AG04449 (cell line): ENCODE data around the gene CD151.

Source experiments
- CTCF ChIA-PET: fragments of 350-600 bp; formaldehyde crosslinking; extraction: SDS; loops from one replicate; lab custom pipeline; 2021; ENCODE audit warnings: antibody characterized with exemption; lab: Yijun Ruan, JAX
- POLR2A ChIA-PET: fragments of 400-600, 350-600 bp; formaldehyde crosslinking; extraction: SDS; loops from one replicate; lab custom pipeline; 2020; ENCODE audit warnings: antibody characterized with exemption, inconsistent platforms; lab: Yijun Ruan, JAX
- DNase-seq: peaks from one replicate; pipeline ENCODE4 v3.0.0-alpha.2; 2010; ENCODE audit warnings: low read depth, low spot score
- H3K4me3 ChIP-seq: 2 replicates; pipeline ENCODE4 v1.5.1; 2011; ENCODE audit warnings: low read depth, mild to moderate bottlenecking, control low read depth, low read length
- TF ChIP-seq, protein P1 (sequence below): IDR thresholded peaks from one replicate; pipeline ENCODE4 v1.5.1; 2011; ENCODE audit warnings: mild to moderate bottlenecking, moderate library complexity, low read length, control low read depth, inconsistent platforms; ENCODE audit not compliant: insufficient read depth; ENCODE audit errors: missing control alignments

CD151 gene

GRCh38 chr11:812390-812789 lies 20.4 kb upstream of the CD151 start:
- no peak overlapping the region for H3K4me3 ChIP-seq
- CTCF ChIA-PET, result interaction anchor here (0.9 kb wide), 1 partner anchor 15 kb away, joined by 3 read pairs; no protein-coding TSS in a partner anchor

GRCh38 chr11:813072-813455 lies 19.7 kb upstream of the CD151 start:
- H3K4me3 ChIP-seq, result no peak overlapping the region
- CTCF ChIA-PET, result no interaction called here
- DNase-seq, result no peak
- POLR2A ChIA-PET, result no interaction called here
- TF ChIP-seq, protein P1, sequence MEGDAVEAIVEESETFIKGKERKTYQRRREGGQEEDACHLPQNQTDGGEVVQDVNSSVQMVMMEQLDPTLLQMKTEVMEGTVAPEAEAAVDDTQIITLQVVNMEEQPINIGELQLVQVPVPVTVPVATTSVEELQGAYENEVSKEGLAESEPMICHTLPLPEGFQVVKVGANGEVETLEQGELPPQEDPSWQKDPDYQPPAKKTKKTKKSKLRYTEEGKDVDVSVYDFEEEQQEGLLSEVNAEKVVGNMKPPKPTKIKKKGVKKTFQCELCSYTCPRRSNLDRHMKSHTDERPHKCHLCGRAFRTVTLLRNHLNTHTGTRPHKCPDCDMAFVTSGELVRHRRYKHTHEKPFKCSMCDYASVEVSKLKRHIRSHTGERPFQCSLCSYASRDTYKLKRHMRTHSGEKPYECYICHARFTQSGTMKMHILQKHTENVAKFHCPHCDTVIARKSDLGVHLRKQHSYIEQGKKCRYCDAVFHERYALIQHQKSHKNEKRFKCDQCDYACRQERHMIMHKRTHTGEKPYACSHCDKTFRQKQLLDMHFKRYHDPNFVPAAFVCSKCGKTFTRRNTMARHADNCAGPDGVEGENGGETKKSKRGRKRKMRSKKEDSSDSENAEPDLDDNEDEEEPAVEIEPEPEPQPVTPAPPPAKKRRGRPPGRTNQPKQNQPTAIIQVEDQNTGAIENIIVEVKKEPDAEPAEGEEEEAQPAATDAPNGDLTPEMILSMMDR, result no peak

More at GRCh38 chr11:812390-812789, 20.4 kb upstream of the CD151 start:
- no peak for DNase-seq
- POLR2A ChIA-PET, result interaction anchor here (1.1 kb wide), 1 partner anchor 18 kb away, joined by 3 read pairs; no protein-coding TSS in a partner anchor
- TF ChIP-seq, protein P1, result no peak

- TF ChIP-seq, protein P1, result no peak
- POLR2A ChIA-PET, result no interaction called here
- H3K4me3 ChIP-seq, result no peak overlapping the region
- CTCF ChIA-PET, result no interaction called here
- no peak for DNase-seq
Measured at GRCh38 chr11:813456-814096, 19.2 kb upstream of the CD151 start.

DNA sequence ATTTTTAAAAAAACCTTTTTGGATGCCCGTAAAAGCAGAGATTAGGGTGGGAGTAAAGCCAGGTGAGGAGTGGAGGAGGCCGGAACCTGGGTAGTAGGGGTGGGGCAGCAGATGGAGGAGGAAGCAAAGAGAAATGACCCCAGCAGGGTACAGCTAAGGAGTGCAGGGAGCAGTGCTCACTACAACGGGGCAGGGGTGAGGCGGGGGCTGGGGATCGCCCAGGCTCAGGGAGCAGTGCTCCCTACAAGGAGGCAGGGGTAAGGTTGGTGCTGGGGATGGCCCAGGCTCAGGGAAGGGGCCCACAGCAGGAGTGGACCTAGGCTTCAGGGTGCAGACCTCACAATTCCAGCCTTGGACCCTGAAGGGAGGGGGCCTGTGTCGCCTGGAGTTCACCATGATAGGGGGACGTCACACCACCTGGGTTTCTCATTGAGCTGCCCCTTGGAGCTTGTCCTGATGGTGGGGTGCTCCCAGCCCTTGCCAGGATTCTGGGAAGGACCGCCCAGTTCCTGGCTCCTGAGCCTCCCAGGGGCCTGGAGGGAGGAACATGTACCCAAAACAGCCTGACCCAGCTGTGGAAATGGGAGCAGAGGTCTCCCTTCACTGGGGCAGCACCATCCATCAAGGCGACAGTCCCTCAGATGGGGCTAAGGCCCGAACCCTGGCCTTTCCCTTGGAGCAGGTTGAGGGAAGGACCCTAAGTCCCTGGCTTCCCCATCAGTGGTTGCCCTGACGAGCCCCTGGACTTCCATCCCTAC lies 16.9 kb upstream of the CD151 start:
- TF ChIP-seq, protein P1, result no peak
- CTCF ChIA-PET, result interaction anchor here (1.5 to 1.7 kb wide), 2 partner anchors 12 to 19 kb away, joined by 4 read pairs; partner anchors contain the start of gene CRACR2B
- POLR2A ChIA-PET, result interaction anchor here (1.7 kb wide), 1 partner anchor 27 kb away, joined by 5 read pairs; the partner anchor contains the start of gene TSPAN4

DNA sequence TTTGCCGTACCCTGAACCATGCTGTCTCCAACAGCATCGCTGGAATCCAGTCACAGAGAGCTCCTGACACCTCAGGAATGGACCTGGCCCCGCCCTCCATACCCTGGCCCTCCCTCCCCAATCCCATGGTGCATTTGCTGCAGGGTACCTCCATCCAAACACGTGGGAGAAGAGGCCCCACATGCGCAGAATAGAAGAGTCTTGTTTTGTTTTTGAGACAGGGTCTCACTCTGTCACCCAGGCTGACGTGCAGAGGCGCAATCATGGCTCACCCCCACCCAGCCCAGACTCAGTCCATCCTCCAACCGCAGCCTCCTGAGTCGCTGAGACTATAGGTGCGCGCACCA lies 16.3 kb upstream of the CD151 start:
- POLR2A ChIA-PET, result interaction anchor here (1.7 kb wide), 1 partner anchor 26 kb away, joined by 5 read pairs; the partner anchor contains the start of gene TSPAN4
- DNase-seq, result no peak
- no peak overlapping the region for H3K4me3 ChIP-seq
- CTCF ChIA-PET, result interaction anchor here (1.5 to 1.7 kb wide), 2 partner anchors 11 to 18 kb away, joined by 4 read pairs; partner anchors contain the start of gene CRACR2B
- TF ChIP-seq, protein P1, result no peak

More for the DNA sequence above, 16.9 kb upstream of the CD151 start:
- H3K4me3 ChIP-seq, result no peak overlapping the region
- DNase-seq, result no peak
